H1 (cell line): ENCODE measurements around the gene TMEM198. TPM values are rescaled to one million over a fixed set of nuclear protein-coding genes. Genes with fewer than 3 reads are reported as not detected.

Source experiments
- CTBP2 ChIP-seq: IDR thresholded peaks from 2 replicates; pipeline ENCODE4 v1.7.0; 2011; ENCODE audit warnings: borderline replicate concordance, mild to moderate bottlenecking, moderate library complexity, mixed read lengths, low read length; ENCODE audit not compliant: insufficient read depth, insufficient read length
- RNF2 ChIP-seq: fragments of 200-900, 300-1000 bp; sonication (generic); IDR thresholded peaks from 2 replicates; pipeline ENCODE4 v1.7.1; 2016; ENCODE audit warnings: borderline replicate concordance, low read depth, mild to moderate bottlenecking, antibody characterized with exemption, low read length; ENCODE audit not compliant: poor library complexity, severe bottlenecking; ENCODE audit errors: missing control alignments
- SAP30 ChIP-seq: fragments of 300-600 bp; sonication (generic); IDR thresholded peaks from 2 replicates; pipeline ENCODE4 v1.7.1; 2012; ENCODE audit warnings: low read length, moderate library complexity, mild to moderate bottlenecking, inconsistent platforms; ENCODE audit not compliant: insufficient read depth, insufficient replicate concordance
- SIX5 ChIP-seq: IDR thresholded peaks from 2 replicates; pipeline ENCODE4 v1.6.1; 2011; ENCODE audit warnings: mild to moderate bottlenecking, low read depth, low read length
- polyA plus RNA-seq, 7 experiments: library from polyadenylated mRNA; depleted of rRNA in 3 of 7; stranded (reverse) in 5 of 7; unstranded in 2 of 7; fragments of >200 nt in 5 of 7; fragments of 200-250 nt in 2 of 7; gene quantifications; 1 replicate in 5 of 7; 2 replicates in 1 of 7; 4 replicates in 1 of 7; pipeline versions ENCODE4 v1.2.1 to v1.2.3, GENCODE V29; 2011 to 2013; ENCODE audit warnings: missing spikeins in 2 of 7, mixed read lengths in 2 of 7
- total RNA-seq: library from RNA; stranded (reverse); fragmentation: NEBNext Ultra II Directional; extraction: Animal tissue kit (Norgen Biotek cat#: 25700); gene quantifications from 2 replicates; pipeline ENCODE4 v1.2.1, GENCODE V29; 2021

The TMEM198 gene
- total and polyA plus RNA-seq, 2 of the 8 experiments (the other 6 are each of a cell fraction or from before 2014, with no cell fraction given), result 10.2 to 10.4 TPM

DNA sequence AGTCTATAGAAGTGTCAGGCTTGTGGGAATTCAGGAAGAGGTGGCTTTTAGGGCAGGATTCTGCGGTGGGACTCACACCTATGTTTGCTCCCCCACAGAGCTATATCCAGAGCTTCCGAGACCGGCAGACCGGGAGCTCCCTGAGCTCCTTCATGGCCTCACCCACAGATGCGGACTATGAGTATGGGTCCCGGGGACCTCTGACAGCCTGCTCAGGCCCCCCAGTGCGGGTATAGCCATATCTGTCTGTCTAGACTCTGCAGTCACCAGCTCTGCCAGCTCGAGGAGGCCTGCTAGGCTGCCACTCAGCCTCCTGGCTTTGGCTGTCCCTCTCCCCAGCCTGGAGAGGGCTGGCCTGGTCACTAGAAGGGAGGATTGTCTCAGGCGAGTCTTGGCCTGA lies 5.8 kb downstream of the TMEM198 start (continued):
- TF ChIP-seq RNF2, result no peak
- no peak for TF ChIP-seq SAP30
- TF ChIP-seq SIX5, result no peak
- no peak for TF ChIP-seq CTBP2
